GM23338 (cell line): ENCODE measurements around the gene AQP4. TPM values are rescaled to one million over a fixed set of nuclear protein-coding genes. Genes with fewer than 3 reads are reported as not detected.

Experiments
- ATAC-seq: fragments of 200-7000 bp; cut with Tn5 transposase; 3 replicates; pipeline ENCODE4 v1.9.1; 2020
- DNase-seq: peaks from one replicate; pipeline ENCODE4 v3.0.0-alpha.2; 2015; ENCODE audit warnings: low spot score
- H2AFZ ChIP-seq: fragments of 200-600 bp; sonication (generic); 2 replicates; pipeline ENCODE4 v1.8.0; 2016; ENCODE audit warnings: antibody characterized with exemption, mild to moderate bottlenecking, moderate library complexity
- H3F3A ChIP-seq: fragments of 200-600 bp; sonication (generic); replicated peaks from 2 replicates; pipeline ENCODE4 v1.8.0; 2017; ENCODE audit warnings: antibody characterized with exemption, mixed run types, low read depth
- H3K27ac ChIP-seq: fragments of 200-600 bp; sonication (generic); 2 replicates; pipeline ENCODE4 v1.6.1; 2016; ENCODE audit warnings: low read depth
- H3K27me3 ChIP-seq: fragments of 200-600 bp; sonication (generic); 2 replicates; pipeline ENCODE4 v1.8.0; 2016; ENCODE audit warnings: mild to moderate bottlenecking, mixed run types, moderate library complexity; ENCODE audit not compliant: insufficient read depth
- H3K36me3 ChIP-seq: fragments of 200-600 bp; sonication (generic); 2 replicates; pipeline ENCODE4 v1.8.0; 2016; ENCODE audit warnings: mild to moderate bottlenecking; ENCODE audit not compliant: insufficient read depth
- H3K4me1 ChIP-seq: fragments of 200-600 bp; sonication (generic); 2 replicates; pipeline ENCODE4 v1.8.0; 2016; ENCODE audit warnings: mild to moderate bottlenecking, moderate library complexity; ENCODE audit not compliant: insufficient read depth
- H3K4me2 ChIP-seq: fragments of 200-600 bp; sonication (generic); 2 replicates; pipeline ENCODE4 v1.7.1; 2017; ENCODE audit warnings: mixed run types
- H3K4me3 ChIP-seq: fragments of 200-600 bp; sonication (generic); 2 replicates; pipeline ENCODE4 v1.6.1; 2016; ENCODE audit warnings: mixed run types
- H3K79me2 ChIP-seq: fragments of 200-600 bp; sonication (generic); replicated peaks from 2 replicates; pipeline ENCODE4 v1.8.0; 2017; ENCODE audit warnings: mild to moderate bottlenecking; ENCODE audit not compliant: insufficient read depth
- H3K9me2 ChIP-seq: fragments of 200-600 bp; sonication (generic); 2 replicates; pipeline ENCODE4 v1.8.0; 2017; ENCODE audit not compliant: insufficient read depth
- H4K20me1 ChIP-seq: fragments of 200-600 bp; sonication (generic); replicated peaks from 2 replicates; pipeline ENCODE4 v1.8.0; 2017; ENCODE audit warnings: mild to moderate bottlenecking; ENCODE audit not compliant: insufficient read depth
- H3K27ac Mint-ChIP-seq: 2 replicates; pipeline ENCODE4 v1.8.0; 2020; ENCODE audit warnings: inconsistent platforms, mild to moderate bottlenecking, moderate library complexity, mixed read lengths
- H3K27me3 Mint-ChIP-seq: 3 replicates; pipeline ENCODE4 v1.8.0; 2022; ENCODE audit warnings: low read depth, mild to moderate bottlenecking, moderate library complexity, mixed read lengths, inconsistent platforms; ENCODE audit not compliant: insufficient read depth, poor library complexity
- H3K36me3 Mint-ChIP-seq: 3 replicates; pipeline ENCODE4 v1.8.0; 2021; ENCODE audit warnings: low read depth, mild to moderate bottlenecking, inconsistent platforms, moderate library complexity, mixed read lengths
- H3K4me1 Mint-ChIP-seq: 3 replicates; pipeline ENCODE4 v1.8.0; 2020; ENCODE audit warnings: mild to moderate bottlenecking, inconsistent platforms, mixed read lengths
- H3K4me3 Mint-ChIP-seq: 3 replicates; pipeline ENCODE4 v1.8.0; 2021; ENCODE audit warnings: moderate library complexity, mild to moderate bottlenecking, inconsistent platforms, mixed read lengths
- H3K9me3 Mint-ChIP-seq: 3 replicates; pipeline ENCODE4 v1.8.0; 2020; ENCODE audit warnings: moderate library complexity, mild to moderate bottlenecking, inconsistent platforms, mixed read lengths
- EZH2 ChIP-seq: fragments of 200-600 bp; sonication (generic); IDR thresholded peaks from one replicate; pipeline ENCODE4 v1.8.0; 2017; ENCODE audit warnings: antibody characterized with exemption, mild to moderate bottlenecking, low read depth; ENCODE audit not compliant: unreplicated experiment
- JUNB ChIP-seq: IDR thresholded peaks from one replicate; pipeline ENCODE4 v1.6.1; 2016; ENCODE audit warnings: antibody characterized with exemption; ENCODE audit not compliant: unreplicated experiment
- NANOG ChIP-seq: IDR thresholded peaks from 2 replicates; pipeline ENCODE4 v1.6.1; 2016; ENCODE audit warnings: antibody characterized with exemption, borderline replicate concordance
- ZNF331 ChIP-seq: fragments of 250-450 bp; sonication (Bioruptor Pico); IDR thresholded peaks from 2 replicates; pipeline ENCODE4 v1.5.0; 2020; ENCODE audit warnings: low read depth, mild to moderate bottlenecking, moderate library complexity
- polyA plus RNA-seq: library from polyadenylated mRNA; unstranded; fragments of >200 nt; fragmentation: Nextera tagmentation; extraction: Ambion mirVana; gene quantifications from 2 replicates; pipeline ENCODE4 v1.2.1, GENCODE V29; 2016
- total RNA-seq: library from RNA; depleted of rRNA; stranded (reverse); fragments of >200 nt; shearing (Covaris generic); gene quantifications from 2 replicates; pipeline ENCODE4 v1.2.3, GENCODE V29; 2014
- TF ChIP-seq, protein P1 (sequence below): IDR thresholded peaks from 2 replicates; pipeline ENCODE4 v1.6.1; 2016; ENCODE audit warnings: antibody characterized with exemption
- TF ChIP-seq, protein P2 (sequence below): IDR thresholded peaks from one replicate; pipeline ENCODE4 v1.6.1; 2018; ENCODE audit warnings: antibody characterized with exemption; ENCODE audit not compliant: unreplicated experiment
- TF ChIP-seq, protein P3 (sequence below): fragments of 250-450 bp; sonication (Bioruptor Pico); IDR thresholded peaks from 2 replicates; pipeline ENCODE4 v1.5.0; 2020; ENCODE audit warnings: mild to moderate bottlenecking, moderate library complexity

Gene AQP4
- total and polyA plus RNA-seq, 2 experiments from 2014 or later = 1.1 to 3.8 TPM

DNA sequence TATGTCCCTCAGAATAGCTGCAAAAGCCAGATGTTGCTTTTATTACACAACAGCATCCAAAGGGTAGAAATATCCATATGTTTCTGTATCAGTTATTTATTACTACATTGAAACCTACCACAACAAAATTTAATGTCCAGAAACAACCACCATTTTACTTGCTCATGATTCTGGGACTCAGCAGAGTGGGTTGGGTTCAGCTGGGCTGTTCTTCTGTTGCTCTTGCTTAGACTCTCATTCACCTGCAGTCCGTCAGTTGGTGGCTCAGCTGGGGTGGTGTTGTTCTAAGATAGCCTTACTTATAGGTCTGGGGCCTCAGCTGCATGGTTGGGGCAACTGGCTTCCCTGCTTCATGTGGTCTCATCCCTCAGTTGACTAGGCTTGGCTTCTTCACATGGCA is 21.7 kb downstream of the AQP4 start:
- ATAC-seq = no peak
- no peaks in the 10 kb centered on the region for H4K20me1 ChIP-seq
- no peaks in the 10 kb centered on the region for H3K79me2 ChIP-seq
- no peak overlapping the region for H3K4me2 ChIP-seq
- no peak for DNase-seq
- H3K36me3 Mint-ChIP-seq = 0 out of 3 replicates have a peak, but pooled peaks cover 4% of the 10 kb centered on the region
- no peak overlapping the region for H2AFZ ChIP-seq
- TF ChIP-seq, protein P1, sequence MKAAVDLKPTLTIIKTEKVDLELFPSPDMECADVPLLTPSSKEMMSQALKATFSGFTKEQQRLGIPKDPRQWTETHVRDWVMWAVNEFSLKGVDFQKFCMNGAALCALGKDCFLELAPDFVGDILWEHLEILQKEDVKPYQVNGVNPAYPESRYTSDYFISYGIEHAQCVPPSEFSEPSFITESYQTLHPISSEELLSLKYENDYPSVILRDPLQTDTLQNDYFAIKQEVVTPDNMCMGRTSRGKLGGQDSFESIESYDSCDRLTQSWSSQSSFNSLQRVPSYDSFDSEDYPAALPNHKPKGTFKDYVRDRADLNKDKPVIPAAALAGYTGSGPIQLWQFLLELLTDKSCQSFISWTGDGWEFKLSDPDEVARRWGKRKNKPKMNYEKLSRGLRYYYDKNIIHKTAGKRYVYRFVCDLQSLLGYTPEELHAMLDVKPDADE = no peak
- TF ChIP-seq, protein P2, sequence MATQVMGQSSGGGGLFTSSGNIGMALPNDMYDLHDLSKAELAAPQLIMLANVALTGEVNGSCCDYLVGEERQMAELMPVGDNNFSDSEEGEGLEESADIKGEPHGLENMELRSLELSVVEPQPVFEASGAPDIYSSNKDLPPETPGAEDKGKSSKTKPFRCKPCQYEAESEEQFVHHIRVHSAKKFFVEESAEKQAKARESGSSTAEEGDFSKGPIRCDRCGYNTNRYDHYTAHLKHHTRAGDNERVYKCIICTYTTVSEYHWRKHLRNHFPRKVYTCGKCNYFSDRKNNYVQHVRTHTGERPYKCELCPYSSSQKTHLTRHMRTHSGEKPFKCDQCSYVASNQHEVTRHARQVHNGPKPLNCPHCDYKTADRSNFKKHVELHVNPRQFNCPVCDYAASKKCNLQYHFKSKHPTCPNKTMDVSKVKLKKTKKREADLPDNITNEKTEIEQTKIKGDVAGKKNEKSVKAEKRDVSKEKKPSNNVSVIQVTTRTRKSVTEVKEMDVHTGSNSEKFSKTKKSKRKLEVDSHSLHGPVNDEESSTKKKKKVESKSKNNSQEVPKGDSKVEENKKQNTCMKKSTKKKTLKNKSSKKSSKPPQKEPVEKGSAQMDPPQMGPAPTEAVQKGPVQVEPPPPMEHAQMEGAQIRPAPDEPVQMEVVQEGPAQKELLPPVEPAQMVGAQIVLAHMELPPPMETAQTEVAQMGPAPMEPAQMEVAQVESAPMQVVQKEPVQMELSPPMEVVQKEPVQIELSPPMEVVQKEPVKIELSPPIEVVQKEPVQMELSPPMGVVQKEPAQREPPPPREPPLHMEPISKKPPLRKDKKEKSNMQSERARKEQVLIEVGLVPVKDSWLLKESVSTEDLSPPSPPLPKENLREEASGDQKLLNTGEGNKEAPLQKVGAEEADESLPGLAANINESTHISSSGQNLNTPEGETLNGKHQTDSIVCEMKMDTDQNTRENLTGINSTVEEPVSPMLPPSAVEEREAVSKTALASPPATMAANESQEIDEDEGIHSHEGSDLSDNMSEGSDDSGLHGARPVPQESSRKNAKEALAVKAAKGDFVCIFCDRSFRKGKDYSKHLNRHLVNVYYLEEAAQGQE = no peak
- TF ChIP-seq NANOG (no peak), EZH2 (no peak), ZNF331 (peak; percentile 76), JUNB (no peak)
- TF ChIP-seq, protein P3, sequence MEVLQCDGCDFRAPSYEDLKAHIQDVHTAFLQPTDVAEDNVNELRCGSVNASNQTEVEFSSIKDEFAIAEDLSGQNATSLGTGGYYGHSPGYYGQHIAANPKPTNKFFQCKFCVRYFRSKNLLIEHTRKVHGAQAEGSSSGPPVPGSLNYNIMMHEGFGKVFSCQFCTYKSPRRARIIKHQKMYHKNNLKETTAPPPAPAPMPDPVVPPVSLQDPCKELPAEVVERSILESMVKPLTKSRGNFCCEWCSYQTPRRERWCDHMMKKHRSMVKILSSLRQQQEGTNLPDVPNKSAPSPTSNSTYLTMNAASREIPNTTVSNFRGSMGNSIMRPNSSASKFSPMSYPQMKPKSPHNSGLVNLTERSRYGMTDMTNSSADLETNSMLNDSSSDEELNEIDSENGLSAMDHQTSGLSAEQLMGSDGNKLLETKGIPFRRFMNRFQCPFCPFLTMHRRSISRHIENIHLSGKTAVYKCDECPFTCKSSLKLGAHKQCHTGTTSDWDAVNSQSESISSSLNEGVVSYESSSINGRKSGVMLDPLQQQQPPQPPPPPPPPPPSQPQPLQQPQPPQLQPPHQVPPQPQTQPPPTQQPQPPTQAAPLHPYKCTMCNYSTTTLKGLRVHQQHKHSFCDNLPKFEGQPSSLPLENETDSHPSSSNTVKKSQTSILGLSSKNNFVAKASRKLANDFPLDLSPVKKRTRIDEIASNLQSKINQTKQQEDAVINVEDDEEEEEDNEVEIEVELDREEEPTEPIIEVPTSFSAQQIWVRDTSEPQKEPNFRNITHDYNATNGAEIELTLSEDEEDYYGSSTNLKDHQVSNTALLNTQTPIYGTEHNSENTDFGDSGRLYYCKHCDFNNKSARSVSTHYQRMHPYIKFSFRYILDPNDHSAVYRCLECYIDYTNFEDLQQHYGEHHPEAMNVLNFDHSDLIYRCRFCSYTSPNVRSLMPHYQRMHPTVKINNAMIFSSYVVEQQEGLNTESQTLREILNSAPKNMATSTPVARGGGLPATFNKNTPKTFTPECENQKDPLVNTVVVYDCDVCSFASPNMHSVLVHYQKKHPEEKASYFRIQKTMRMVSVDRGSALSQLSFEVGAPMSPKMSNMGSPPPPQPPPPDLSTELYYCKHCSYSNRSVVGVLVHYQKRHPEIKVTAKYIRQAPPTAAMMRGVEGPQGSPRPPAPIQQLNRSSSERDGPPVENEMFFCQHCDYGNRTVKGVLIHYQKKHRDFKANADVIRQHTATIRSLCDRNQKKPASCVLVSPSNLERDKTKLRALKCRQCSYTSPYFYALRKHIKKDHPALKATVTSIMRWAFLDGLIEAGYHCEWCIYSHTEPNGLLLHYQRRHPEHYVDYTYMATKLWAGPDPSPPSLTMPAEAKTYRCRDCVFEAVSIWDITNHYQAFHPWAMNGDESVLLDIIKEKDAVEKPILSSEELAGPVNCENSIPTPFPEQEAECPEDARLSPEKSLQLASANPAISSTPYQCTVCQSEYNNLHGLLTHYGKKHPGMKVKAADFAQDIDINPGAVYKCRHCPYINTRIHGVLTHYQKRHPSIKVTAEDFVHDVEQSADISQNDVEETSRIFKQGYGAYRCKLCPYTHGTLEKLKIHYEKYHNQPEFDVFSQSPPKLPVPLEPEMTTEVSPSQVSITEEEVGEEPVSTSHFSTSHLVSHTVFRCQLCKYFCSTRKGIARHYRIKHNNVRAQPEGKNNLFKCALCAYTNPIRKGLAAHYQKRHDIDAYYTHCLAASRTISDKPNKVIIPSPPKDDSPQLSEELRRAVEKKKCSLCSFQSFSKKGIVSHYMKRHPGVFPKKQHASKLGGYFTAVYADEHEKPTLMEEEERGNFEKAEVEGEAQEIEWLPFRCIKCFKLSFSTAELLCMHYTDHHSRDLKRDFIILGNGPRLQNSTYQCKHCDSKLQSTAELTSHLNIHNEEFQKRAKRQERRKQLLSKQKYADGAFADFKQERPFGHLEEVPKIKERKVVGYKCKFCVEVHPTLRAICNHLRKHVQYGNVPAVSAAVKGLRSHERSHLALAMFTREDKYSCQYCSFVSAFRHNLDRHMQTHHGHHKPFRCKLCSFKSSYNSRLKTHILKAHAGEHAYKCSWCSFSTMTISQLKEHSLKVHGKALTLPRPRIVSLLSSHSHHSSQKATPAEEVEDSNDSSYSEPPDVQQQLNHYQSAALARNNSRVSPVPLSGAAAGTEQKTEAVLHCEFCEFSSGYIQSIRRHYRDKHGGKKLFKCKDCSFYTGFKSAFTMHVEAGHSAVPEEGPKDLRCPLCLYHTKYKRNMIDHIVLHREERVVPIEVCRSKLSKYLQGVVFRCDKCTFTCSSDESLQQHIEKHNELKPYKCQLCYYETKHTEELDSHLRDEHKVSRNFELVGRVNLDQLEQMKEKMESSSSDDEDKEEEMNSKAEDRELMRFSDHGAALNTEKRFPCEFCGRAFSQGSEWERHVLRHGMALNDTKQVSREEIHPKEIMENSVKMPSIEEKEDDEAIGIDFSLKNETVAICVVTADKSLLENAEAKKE (CRISPR knock-in tag) = no peak
- H3F3A ChIP-seq = no peaks in the 10 kb centered on the region
- no peak overlapping the region for H3K4me3 Mint-ChIP-seq
- no peak overlapping the region for H3K27ac Mint-ChIP-seq
- H3K9me3 Mint-ChIP-seq = peaks cover 6% of the 10 kb centered on the region; the same call in 1 of the 3 replicates
- H3K27me3 Mint-ChIP-seq = peaks cover 3% of the 10 kb centered on the region
- H3K4me1 Mint-ChIP-seq = no peaks in the 10 kb centered on the region
- H3K27ac ChIP-seq = no peak overlapping the region
- 0 out of 2 replicates have a peak, but pooled peaks cover 5% of the 10 kb centered on the region for H3K9me2 ChIP-seq
- H3K36me3 ChIP-seq = no peaks in the 10 kb centered on the region
- H3K4me1 ChIP-seq = no peaks in the 10 kb centered on the region
- no peaks in the 10 kb centered on the region for H3K27me3 ChIP-seq
- H3K4me3 ChIP-seq = no peak overlapping the region
